Activated CD8-positive, alpha-beta memory T cell treated with anti-CD3 and anti-CD28 coated beads for 36 hours (primary cell): ENCODE results near the gene MRPL30. TPM values are rescaled to one million over a fixed set of nuclear protein-coding genes. Genes with fewer than 3 reads are reported as not detected.
"Not testable (repeated sequence)": the region's sequence is repeated elsewhere in the genome, so short reads cannot be mapped to it uniquely, and the experiment has no call there.

Source experiments
- CTCF ChIA-PET: fragments of 350-600 bp; sonication (Branson Sonifier 250); formaldehyde crosslinking; loops from one replicate; lab custom pipeline; 2021; ENCODE audit warnings: antibody characterized with exemption; lab: Charles Lee
- POLR2A ChIA-PET: fragments of 350-600 bp; sonication (Branson Sonifier 250); formaldehyde crosslinking; loops from one replicate; lab custom pipeline; 2021; ENCODE audit warnings: antibody characterized with exemption; lab: Charles Lee
- total RNA-seq, 2 experiments: library from RNA; stranded (reverse); gene quantifications; one replicate each; pipeline ENCODE4 v1.2.3, GENCODE V29; 2021

The MRPL30 gene
- total RNA-seq, 2 experiments from 2014 or later: 30.5 to 31.6 TPM

DNA sequence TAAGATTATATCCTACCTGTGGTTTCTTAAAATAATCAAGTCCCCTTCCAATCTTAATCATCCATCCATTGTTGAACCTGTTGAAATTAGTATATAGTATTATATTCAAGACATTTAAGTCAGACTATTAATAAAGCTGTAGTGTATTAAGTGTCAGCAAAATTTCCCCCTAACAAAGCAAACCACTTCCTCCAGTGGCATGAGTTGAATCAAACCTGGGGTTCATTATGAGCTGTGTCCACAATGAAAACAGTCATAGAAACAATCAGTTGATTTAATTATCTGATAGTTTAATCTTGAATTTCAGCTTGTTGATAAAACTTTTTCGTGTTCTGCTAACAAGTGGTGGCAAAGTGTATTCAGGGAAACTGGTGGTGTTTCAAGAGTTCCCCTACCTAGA, 11.4 kb upstream of the MRPL30 start:
- CTCF ChIA-PET: interaction anchor here (1.5 kb wide), 1 partner anchor 10 kb away, joined by 5 read pairs; no protein-coding TSS in a partner anchor
- POLR2A ChIA-PET: interaction anchor here (1.9 kb wide), 1 partner anchor 15 kb away, joined by 5 read pairs; the partner anchor contains the start of genes LIPT1 and TSGA10

GRCh38 chr2:99171377-99172140, 9.4 kb upstream of the MRPL30 start:
- ChIA-PET POLR2A (no interaction called here), CTCF (interaction anchor here (1.6 kb wide), 1 partner anchor 31 kb away, joined by 4 read pairs; no protein-coding TSS in a partner anchor)

DNA sequence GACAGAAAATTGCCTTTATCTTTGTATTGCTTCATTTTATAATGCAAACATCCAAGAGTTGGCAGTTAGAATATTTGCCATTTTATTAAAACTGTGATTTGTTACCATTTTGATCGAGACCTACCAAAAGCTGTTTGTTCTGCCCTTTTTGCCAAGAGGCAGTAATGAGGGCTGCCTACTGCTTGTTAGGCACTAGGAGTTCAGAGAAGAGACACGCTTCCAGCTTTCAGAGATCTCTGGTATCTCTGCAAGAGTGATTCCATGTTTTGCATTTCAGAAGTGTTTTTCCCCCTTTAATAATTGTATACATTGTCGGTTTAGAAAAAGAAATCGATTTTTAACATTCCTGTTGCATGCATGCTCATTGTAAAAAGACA, 628 bp downstream of the MRPL30 start:
- CTCF ChIA-PET: interaction anchor here (0.5 to 1.0 kb wide), 3 partner anchors 8 to 283 kb away, joined by 3 to 4 read pairs (median 3); no protein-coding TSS in a partner anchor
- POLR2A ChIA-PET: interaction anchor here (0.6 kb wide), 2 partner anchors 41 to 149 kb away, joined by 3 to 4 read pairs; no protein-coding TSS in a partner anchor

DNA sequence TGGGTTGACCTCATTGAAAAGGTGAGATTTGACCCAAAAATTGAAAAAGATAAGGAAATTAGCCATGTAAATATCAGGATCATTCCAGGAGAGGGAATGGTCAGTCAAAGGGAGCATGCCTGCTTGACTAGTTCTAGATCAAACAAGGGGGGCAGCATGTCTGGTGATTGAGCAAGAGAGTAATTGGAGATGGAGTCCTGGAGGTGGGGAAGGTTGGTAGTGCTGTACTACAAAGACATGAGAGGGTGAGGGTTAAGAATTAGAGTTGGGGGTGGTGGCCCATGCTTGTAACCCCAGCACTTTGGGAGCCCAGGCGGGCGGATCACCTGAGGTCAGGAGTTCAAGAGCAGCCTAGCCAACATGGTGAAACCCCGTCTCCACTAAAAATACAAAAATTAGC, 2.0 kb downstream of the MRPL30 start:
- CTCF ChIA-PET: no interaction called here
- POLR2A ChIA-PET: no interaction called here

GRCh38 chr2:99184811-99185210, 3.8 kb downstream of the MRPL30 start:
- ChIA-PET CTCF (no interaction called here), POLR2A (no interaction called here)

- ChIA-PET CTCF (no interaction called here), POLR2A (interaction anchor here (0.6 kb wide), 1 partner anchor 153 kb away, joined by 3 read pairs; no protein-coding TSS in a partner anchor)
These were observed 6.0 kb downstream of the MRPL30 start for GRCh38 chr2:99187011-99187410.

DNA sequence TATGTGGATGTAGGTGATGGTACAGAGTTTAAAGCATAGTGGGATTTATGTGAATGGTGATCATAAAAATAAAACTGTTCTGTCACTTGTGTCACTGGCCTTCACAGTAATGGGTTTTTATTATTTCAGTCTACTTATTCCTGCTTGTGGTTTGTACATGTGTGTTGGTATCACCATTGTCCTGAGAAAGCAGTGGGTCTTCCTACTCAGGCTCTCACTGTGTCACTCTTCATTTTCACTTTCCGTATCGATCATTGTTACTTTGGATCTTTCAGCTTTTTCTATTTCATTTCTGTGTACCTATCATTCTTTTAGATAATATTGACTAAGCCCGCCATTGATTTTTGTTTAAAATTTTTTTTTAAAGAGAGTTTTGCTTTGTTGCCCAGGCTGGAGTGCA, 7.4 kb downstream of the MRPL30 start:
- POLR2A ChIA-PET: no interaction called here
- CTCF ChIA-PET: no interaction called here

GRCh38 chr2:99190548-99190947, 9.6 kb downstream of the MRPL30 start:
- CTCF ChIA-PET: interaction anchor here (0.6 kb wide), 1 partner anchor 1443 kb away, joined by 6 read pairs; no protein-coding TSS in a partner anchor

DNA sequence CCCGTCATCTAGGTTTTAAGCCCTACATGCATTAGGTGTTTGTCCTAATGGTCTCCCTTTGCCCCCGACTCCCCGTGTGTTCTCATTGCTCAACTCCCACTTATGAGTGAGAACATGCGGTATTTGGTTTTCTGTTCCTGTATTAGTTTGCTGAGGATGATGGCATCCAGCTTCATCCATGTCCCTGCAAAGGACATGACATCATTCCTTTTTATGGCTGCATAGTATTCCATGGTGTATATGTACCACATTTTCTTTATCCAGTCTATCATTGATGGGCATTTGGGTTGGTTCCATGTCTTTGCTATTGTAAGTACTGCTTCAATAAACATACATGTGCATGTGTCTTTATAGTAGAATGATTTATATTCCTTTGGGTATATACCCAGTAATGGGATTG, 11.4 kb downstream of the MRPL30 start:
- CTCF ChIA-PET, POLR2A ChIA-PET: not testable (repeated sequence)

More at GRCh38 chr2:99190548-99190947, 9.6 kb downstream of the MRPL30 start:
- POLR2A ChIA-PET: no interaction called here

GRCh38 chr2:99198103-99198841, 17.3 kb downstream of the MRPL30 start:
- ChIA-PET CTCF (no interaction called here), POLR2A (no interaction called here)

- CTCF ChIA-PET: no interaction called here
These were observed 19.3 kb downstream of the MRPL30 start for GRCh38 chr2:99200076-99200800.

DNA sequence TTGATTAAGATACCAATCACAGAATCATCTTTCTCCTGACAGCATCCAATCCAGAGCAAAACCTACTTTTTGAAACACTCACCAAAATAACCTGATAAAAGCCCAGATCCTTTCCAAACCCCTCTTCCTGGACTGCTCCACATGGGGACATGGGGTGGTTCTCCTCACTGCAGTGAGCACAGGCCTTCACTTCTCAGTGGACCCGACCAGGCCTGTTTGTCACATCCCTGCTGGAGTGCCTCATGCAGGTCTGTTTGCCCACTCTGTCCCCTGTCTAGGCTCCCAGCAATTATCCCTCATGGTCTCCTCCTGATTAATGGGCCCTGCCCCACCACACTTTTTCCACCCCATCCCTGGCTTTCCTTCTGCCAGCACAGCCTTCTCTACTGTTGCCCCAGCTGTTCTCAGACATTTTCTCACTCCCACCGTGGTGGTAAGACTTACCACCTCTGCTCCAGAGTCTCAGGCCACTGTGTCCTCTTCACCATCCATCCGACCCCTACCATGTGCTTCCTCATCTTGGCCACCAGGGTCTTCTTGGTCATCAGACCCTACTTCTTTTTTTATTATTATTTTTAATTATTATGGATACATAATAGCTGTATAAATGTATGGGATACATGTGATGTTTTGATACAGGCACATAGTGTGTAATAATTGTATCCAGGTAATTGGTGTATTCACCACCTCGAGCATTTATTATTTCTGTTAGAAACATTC, 21.1 kb downstream of the MRPL30 start:
- CTCF ChIA-PET: no interaction called here
- POLR2A ChIA-PET: no interaction called here

More at GRCh38 chr2:99200076-99200800, 19.3 kb downstream of the MRPL30 start:
- POLR2A ChIA-PET: interaction anchor here (1.0 kb wide), 1 partner anchor 287 kb away, joined by 3 read pairs; no protein-coding TSS in a partner anchor

- ChIA-PET CTCF (no interaction called here), POLR2A (no interaction called here)
These were observed 24.5 kb downstream of the MRPL30 start for GRCh38 chr2:99205491-99205890.

DNA sequence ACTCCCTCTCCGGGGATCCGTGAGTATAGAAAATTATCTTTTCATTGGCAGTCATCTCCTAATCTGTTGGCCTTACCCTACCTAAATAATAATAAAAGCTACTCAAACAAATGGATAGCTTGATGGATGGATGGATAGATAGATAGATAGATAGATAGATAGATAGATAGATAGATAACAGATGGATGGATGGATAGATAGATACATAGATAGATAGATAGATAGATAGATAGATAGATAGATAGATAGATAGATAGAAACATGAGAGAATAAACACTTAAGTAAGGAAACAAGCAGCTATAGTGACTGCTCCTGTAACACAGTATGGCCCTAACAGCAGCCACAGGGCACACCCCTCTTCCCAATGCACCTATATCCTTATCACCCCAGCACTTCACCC, 35.1 kb downstream of the MRPL30 start:
- ChIA-PET POLR2A (no interaction called here), CTCF (no interaction called here)

GRCh38 chr2:99217929-99218501, 37.0 kb downstream of the MRPL30 start:
- POLR2A ChIA-PET: no interaction called here
- CTCF ChIA-PET: no interaction called here

GRCh38 chr2:99233177-99233576, 52.2 kb downstream of the MRPL30 start:
- CTCF ChIA-PET, POLR2A ChIA-PET: not testable (repeated sequence)

DNA sequence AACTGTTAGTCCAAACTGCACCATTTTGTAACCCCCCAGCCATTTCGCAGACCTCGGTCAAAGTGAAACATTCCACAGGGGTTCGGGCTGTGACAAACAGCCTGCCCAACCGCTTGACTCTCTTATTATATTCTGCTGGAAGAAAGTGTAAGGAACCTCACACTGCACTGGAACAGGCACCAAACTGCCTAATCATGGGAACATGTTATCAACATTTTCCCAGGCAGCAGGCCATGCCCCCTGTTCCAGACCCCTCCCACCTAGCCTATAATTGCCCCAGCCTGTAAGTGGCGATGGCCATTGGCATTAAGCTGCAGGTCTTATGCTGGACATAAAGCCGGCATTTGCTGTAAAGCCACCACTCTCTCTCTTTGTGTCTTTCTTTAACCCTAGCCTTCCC, 57.6 kb downstream of the MRPL30 start:
- CTCF ChIA-PET: no interaction called here

GRCh38 chr2:99240431-99240830, 59.4 kb downstream of the MRPL30 start:
- POLR2A ChIA-PET: no interaction called here
- CTCF ChIA-PET: no interaction called here

More for the DNA sequence above, 57.6 kb downstream of the MRPL30 start:
- POLR2A ChIA-PET: no interaction called here

DNA sequence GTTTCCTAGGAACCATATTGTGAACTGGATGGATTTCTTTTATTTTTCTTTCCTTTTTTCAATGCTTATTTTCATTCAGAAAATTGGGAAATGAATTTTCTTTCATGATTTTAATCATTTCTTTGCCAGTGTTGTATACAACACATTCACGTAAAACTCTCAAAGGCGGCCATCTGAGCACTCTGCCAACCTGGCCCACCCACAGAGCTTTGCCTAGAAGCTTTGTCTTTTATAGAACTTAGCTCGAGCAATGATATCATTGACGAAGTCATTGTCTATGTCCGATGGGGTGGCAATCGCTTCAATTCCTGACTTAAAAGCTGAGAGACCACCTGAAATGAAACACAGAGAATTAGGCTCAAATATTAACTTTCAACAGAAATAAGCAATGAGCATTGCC, 61.2 kb downstream of the MRPL30 start:
- POLR2A ChIA-PET: no interaction called here
- CTCF ChIA-PET: no interaction called here
